TTC549 (cell line): ENCODE data around the gene CENATAC.
"Not testable (repeated sequence)": the region's sequence is repeated elsewhere in the genome, so short reads cannot be mapped to it uniquely, and the experiment has no call there.

Source experiments
- FAIRE-seq: peaks from 2 replicates; lab custom pipeline; 2012; peaks lifted over from hg19 to GRCh38; lab: Jason Lieb, UNC

CENATAC gene, protein sequence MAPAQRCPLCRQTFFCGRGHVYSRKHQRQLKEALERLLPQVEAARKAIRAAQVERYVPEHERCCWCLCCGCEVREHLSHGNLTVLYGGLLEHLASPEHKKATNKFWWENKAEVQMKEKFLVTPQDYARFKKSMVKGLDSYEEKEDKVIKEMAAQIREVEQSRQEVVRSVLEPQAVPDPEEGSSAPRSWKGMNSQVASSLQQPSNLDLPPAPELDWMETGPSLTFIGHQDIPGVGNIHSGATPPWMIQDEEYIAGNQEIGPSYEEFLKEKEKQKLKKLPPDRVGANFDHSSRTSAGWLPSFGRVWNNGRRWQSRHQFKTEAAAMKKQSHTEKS

DNA sequence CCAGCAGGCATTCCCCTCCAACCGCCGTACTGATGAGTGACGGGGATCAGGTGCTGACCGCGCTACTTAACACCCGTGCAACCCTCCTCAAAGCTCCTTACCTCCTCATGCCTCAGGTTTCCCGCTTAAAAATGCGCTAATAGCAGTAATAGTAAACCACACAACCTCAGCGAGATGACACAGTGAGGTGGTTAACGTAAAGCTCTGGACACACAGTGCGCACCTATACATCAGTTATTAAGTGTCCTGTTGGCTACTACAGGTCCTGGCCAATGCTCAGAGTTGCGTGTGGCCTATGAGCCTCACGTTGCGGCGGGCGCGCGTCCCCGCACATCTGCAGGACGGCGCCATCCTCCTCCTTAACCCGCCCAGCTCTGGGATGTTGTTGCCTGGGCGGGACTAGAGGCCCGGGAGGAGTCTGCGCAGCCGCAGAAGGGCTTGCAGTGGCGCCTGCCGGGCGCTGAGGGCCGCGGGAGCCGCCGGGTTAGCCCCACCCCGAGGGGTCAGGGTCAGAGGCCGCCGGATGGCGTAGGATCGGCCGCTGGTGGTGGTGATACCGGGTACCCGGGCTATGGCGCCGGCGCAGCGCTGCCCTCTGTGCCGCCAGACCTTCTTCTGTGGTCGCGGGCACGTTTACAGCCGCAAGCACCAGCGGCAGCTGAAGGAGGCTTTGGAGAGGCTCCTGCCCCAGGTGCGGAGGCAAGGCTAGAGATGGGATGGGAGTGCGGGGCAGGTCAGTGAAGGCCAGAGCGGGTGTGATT, at the start of gene CENATAC:
Gene CENATAC, plus strand, starts transcription at position 512 of the 761 bp plus-strand sequence. Its CDS starts 60 bp downstream, at position 572.
- no peak for FAIRE-seq

DNA sequence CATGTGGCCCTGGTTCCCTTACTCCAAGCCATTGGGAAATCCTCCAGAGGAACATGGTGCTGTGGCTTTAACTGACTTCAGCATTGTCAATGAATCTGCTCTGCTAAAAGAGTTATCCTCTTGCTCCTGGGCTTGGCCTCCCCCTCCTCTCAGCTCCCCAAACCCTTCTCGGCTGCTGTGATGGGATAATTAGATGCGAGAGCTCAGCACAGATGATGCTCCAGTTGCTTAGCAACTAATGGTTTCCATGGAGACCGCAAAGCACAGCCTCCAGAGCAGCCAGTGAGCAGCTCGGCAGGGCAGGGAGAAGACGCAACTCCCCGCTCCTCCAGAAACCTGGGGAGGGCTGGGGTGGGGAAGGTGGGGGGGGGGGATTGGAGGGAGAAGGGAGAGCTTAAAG, 44.7 kb upstream of the CENATAC start:
- no peak for FAIRE-seq

DNA sequence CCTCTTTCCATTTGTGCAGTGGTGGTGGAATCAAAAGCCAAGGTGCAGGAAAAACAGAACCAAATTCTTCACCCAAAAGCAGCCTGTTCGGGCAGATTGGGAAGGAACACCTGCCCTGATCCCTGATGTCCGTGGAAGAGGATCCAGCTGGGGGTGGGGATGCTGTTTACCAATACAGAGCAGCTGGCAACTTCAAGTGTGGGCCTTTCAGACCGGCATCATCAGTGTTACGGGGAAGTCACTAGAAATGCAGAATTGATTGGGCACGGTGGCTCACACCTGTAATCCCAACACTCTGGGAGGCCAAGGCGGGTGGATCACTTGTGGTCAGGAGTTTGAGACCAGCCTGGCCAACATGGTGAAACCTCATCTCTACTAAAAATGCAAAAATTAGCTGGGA, 44.0 kb upstream of the CENATAC start:
- FAIRE-seq = not testable (repeated sequence)

DNA sequence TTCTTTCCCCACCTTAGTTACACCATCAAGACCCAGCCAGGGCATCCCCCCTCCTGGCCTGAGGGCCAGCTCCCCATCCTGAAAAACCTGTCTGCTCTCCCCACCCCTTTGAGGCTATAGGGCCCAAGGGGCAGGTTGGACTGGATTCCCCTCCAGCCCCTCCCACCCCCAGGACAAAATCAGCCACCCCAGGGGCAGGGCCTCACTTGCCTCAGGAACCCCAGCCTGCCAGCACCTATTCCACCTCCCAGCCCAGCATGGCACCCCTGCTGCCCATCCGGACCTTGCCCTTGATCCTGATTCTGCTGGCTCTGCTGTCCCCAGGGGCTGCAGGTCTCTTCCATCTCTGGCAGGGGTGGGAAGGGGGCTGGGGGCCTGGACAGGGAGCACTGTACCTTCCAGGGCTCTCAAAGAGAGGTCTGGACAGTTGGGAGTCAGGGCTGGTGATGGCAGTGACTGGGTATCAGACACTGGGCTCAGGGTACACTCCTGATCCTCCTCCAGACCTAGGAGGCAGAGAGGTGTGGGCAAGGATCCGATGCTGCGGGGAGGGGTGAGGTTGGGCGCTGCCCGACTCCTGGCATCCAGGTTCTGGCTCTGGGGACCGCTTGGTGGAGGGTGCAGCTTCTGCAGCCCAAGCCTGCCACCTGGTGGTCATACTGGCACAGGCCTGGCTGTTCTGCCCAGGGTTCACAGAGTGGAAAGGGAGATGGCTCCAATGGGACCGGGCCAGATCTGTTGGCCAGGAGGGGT, 41.7 kb upstream of the CENATAC start, which contains the start of gene UPK2:
Gene UPK2, plus strand, starts transcription at position 205 of the 753 bp plus-strand sequence. Its CDS starts 53 bp downstream, at position 258.
- FAIRE-seq = no peak

DNA sequence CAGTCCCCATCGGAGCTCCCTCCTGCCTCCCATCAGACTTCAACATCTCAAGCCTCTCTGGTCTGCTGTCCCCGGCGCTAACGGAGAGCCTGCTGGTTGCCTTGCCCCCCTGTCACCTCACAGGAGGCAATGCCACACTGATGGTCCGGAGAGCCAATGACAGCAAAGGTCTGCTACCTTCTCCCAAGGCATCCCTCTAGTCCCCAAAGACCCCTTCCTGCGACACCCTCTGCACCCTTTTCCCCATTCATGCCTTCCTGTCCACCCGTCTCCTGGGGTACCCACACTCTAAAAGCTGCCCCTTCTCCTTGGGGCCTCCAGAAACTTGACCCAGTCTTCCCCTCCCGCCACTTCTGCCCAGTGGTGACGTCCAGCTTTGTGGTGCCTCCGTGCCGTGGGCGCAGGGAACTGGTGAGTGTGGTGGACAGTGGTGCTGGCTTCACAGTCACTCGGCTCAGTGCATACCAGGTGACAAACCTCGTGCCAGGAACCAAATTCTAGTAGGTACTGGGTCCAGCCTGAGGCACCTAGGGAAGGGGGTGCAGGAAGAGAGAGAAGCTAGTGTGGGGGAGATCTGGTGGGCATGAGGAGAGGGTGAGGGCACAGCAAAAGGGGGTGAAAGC, 41.0 kb upstream of the CENATAC start:
- FAIRE-seq = no peak

DNA sequence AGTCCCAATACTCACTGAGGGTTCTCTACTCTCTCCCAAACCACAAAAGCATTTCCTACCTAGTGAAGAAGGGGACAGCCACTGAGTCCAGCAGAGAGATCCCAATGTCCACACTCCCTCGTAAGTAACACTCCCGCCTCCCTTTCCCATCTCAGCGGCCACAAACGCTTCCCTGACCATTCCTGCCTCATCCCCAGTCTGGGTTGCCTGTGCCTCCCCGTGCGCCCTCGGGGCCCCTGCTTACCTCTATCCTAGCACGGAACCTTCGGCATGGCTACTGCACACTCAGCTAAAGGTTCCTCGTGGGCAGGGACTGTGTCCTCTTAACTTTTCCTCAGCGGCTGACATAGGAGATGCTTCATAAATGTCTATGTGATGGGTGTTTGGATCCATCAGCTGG, 40.4 kb upstream of the CENATAC start:
- FAIRE-seq = no peak

DNA sequence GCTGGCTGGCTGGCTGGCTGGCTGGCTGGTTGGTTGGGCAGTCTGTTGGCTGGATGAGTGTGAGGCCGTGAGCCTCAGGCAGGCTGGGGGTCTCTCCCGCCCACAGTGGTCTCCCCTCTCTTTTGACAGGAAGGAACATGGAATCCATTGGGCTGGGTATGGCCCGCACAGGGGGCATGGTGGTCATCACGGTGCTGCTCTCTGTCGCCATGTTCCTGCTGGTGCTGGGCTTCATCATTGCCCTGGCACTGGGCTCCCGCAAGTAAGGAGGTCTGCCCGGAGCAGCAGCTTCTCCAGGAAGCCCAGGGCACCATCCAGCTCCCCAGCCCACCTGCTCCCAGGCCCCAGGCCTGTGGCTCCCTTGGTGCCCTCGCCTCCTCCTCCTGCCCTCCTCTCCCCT, 40.0 kb upstream of the CENATAC start:
- FAIRE-seq = no peak

DNA sequence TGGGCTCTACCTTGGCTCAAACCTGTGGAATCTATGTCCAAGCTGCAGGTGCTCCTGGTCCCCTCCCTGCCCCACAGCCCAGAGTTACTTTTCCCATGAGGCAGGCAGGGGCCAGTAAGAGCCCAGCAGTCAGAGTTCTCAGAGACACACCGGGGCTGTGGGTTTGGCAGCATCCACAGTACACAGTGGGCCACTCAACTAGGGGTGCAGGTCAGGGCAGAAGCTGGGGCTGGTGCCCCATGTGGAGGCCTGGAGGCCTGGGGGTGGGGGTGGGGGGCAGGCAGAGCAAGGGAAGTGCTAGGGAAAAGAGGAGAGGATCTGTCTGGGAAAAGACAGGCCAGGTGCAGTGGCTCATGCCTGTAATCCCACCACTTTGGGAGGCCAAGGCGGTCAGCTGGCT, 39.4 kb upstream of the CENATAC start:
- FAIRE-seq = no peak

DNA sequence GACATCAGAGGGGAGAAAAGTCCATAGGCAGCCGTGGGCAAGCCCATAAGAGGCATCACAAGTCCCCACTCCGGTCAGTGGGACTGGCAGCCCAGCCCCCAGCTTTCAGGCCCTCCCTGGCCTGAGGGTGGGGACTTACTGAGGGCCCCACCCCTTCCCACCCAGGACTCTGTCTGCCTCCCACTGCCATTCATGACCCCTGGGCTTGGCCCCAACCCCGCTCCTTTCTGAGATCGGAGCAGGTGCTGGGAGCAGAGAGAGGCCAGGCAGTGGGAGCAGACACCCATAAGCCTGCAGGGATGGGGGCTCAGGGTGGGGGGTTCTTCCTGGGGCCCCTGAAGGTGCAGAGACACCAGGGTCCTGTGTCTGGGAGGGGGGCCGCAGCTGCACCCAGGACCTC, 36.7 kb upstream of the CENATAC start:
- no peak for FAIRE-seq

DNA sequence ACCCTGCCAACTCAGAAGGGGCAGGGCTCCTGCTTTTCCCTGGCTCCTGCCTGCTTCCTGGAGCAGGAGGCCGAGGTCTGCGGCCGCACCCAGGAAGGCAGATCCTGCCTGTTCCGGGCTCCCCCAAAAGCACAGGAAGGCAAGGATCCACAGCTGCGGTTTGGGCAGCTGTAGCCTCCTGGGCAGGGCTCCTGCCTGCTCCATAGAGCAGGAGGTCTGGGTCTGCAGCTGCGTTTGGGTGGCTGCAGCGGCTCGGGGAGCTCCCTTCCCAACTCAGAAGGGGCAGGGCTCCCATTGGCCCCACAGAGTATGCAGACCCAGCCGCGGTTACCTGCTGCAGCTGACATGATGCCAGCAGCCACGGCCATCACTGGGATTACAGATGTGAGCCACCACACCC, 36.3 kb upstream of the CENATAC start:
- FAIRE-seq = no peak

DNA sequence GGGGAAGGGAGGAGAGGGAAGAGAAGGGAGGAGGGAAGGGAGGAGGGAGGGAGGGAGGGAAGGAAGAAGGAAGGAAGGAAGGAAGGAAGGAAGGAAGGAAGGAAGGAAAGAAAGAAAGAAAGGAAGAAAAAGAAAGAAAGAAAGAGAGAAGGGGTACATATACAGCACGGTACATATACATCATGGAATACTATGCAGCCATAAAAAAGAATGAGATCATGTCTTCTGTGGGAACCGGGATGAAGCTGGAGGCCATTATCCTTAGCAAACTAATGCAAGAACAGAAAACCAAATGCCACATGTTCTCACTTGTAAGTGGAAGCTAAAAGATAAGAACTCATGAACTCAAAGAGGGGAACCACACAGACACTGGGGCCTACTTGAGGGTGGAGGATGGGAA, 28.4 kb upstream of the CENATAC start:
- not testable (repeated sequence) for FAIRE-seq

DNA sequence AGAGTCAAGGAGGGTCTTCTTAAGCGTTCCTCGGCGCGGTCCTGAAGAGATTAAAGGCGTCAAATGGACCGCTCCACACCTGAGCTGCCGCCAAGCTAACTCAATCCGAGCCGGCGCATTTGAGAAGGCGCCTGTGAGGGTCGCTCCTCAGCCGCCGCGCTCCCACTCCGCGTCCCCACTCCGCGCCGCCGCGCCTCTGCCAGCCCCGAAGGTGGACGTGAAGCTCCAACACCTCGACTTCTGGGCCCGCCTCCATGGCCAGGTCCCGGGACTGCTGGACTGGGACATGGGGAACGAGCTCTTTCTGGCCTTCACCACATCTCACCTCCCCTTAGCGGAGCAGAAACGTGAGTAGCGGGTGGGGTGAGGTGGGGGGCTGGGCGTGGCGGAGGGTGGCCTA, 26.3 kb upstream of the CENATAC start, which contains the start of gene FOXR1:
Gene FOXR1, plus strand, starts transcription at position 116 of the 400 bp plus-strand sequence. Its CDS starts 171 bp downstream, at position 287.
- FAIRE-seq = no peak

DNA sequence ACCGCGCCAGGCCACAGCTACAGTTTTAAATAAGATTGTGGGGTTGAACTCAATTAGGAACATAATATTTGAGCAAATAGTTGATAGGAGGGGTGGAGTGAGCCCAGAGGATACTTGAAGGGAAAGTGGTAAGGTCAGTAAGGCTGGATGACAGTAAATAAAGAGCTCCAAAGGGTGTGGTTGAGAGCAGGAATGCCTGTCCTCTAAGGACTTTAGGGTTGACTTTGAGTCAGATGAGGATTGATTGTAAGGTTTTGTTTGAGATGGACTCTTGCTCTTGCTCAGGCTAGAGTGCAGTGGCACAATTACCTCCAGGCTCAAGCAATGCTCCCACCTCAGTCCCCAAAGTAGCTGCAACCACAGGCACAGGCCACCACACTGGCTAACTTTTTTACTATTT, 24.0 kb upstream of the CENATAC start:
- FAIRE-seq = no peak

DNA sequence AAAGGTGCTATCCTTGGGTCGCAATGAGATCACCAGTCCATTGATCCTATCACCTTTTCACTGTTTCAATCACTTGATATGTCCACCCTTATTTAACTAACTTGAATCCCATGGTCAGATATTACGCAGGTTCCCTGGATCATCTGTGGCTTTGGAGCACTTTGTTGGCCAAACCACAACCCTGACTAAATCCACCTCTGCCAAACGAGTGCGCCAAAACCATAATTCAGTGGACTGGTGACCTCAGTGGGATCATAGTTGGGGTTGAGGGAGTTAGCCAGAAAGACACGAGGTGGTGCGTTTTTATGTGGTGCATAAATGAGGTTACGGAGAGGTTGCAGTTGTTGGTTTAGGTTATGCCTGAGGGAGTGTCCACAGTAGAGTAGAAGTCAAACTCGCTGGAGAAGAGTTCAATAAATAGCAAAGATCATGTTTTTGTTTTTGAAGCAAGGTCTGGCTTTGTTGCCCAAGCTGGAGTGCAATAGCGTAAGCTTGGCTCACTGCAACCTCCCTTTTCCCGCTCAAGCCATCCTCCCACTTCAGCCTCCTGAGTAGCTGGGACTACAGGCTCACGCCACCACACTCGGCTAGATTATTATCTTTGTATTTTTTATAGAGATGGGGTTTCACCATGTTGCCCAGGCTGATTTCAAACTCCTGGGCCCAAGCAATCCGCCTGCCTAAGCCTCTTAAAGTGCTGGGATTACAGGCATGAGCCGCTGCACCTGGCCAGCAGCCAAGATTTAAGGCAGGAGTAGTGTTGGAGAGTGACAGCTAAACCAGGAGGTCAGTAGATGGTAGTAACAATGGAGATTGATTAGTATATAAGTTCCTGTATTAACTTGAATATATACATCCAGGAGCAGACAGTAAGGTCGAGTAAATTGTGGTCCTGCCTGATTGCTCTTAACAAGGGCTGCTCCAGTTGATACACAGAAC, 21.9 kb upstream of the CENATAC start:
- FAIRE-seq = no peak

DNA sequence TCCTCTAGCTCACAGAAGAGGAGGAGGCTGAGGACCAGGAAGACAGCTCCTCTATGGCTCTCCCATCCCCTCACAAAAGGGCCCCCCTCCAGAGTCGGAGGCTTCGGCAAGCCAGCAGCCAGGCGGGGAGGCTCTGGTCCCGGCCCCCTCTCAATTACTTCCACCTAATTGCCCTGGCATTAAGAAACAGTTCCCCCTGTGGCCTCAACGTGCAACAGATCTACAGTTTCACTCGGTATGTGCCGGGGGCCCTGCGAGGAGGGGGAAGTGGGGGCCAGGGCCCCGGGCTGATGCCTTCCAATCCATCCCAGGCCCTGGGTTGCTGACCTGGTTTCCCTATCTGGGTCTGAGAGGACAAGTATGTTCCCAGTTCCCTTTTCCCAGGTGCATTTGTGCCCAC, 18.5 kb upstream of the CENATAC start:
- no peak for FAIRE-seq

DNA sequence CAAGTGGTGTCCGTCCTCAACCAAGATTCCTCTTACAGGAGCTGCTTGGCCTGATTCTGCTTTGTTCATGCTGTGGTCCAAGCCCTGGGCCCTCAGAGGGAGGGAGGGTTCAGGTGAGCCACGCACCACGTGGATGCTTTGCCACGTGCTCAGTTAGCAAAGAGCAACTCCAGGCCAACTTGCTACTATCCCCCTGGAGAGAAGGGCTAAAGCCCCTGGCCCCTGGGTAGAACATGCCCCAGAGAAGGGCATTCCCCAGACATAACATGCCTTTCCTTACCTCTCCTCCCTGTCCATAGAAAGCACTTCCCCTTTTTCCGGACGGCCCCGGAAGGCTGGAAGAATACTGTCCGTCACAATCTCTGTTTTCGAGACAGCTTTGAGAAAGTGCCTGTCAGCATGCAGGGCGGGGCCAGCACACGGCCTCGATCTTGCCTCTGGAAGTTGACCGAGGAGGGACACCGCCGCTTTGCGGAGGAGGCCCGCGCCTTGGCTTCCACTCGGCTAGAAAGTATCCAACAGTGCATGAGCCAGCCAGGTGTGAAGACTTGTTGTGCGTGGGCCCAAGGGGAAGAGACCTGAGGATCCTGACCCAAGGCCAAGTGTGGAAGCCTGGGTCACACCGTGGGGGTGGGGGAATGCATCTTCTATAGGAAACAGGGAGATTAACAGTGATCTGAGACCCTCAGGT, 17.6 kb upstream of the CENATAC start:
- FAIRE-seq = no peak

DNA sequence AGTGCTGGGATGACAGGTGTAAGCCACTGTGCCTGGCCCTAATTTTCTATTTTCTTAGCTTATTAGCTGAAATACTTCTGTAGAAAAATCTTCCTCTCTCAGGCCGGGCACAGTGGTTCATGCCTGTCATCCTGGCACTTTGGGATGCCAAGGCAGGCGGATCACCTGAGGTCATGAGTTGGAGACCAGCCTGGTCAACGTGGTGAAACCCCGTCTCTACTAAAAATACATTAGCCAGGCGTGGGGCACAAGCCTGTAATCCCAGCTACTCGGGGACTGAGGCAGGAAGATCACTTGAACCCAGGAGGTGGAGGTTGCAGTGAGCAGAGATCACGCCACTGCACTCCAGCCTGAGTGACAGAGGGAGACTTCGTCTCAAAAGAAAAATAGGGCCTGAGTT, 13.6 kb upstream of the CENATAC start:
- FAIRE-seq = not testable (repeated sequence)

DNA sequence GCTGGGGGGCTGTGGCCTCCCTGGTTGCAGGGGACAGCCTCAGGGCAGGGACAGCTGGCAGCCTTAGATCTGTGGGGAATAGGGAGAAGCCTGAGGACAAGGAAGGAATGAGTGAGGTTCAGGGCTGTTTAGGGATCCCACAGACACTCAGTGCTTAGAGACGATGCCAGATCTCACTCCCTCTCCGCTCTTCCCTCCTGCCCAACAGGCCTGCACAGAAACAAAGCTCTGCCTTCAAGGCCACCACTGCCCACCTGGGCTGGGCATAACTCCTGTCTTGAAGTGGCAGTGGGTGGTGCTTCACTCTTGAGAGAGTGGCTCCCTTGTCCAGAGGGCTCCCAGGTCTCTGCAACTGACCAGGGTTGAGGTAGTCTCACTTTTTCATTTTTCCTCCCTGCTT, 13.1 kb upstream of the CENATAC start:
- no peak for FAIRE-seq

DNA sequence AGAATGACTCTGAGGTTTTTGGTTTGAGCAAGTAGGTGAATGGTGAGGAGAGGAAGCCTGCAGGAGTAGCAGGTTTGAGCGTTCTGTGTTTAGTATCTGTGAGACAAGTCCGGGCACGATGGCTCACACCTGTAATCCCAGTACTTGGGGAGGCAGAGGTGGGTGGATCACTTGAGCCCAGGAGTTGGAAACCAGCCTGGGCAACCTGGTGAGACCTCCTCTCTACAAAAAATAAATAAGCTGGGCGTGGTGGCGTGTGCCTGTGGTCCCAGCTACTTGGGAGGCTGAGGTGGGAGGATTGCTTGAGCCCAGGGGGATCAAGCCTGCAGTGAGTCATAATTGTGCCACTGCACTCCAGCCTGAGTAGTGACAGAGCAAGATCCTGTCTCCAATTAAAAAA, 9.7 kb upstream of the CENATAC start:
- no peak for FAIRE-seq

DNA sequence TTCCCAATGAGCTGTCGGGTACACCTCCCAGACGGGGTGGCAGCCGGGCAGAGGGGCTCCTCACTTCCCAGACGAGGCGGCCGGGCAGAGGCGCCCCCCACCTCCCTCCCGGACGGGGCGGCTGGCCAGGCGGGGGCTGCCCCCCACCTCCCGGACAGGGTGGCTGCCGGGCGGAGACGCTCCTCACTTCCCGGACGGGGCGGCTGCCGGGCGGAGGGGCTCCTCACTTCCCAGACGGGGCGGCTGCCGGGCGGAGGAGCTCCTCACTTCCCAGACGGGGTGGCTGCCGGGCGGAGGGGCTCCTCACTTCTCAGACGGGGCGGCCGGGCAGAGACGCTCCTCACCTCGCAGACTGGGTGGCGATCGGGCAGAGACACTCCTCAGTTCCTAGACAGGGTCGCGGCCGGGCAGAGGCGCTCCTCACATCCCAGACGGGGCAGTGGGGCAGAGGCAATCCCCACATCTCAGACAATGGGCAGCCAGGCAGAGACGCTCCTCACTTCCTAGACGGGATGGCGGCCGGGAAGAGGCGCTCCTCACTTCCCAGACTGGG, 6.4 kb upstream of the CENATAC start:
- FAIRE-seq = not testable (repeated sequence)
